Fibroblast of lung (primary cell): ENCODE results near the gene MBOAT2. TPM values are rescaled to one million over a fixed set of nuclear protein-coding genes. Genes with fewer than 3 reads are reported as not detected.
A peak's percentile ranks its signal among the peaks of the same experiment; 100 is the strongest.

Experiments
- DNase-seq, 2 donors: peaks; one replicate each; pipeline versions ENCODE4 v3.0.0 to v3.0.0-alpha.2; 2010; ENCODE audit warnings: low read depth in 2 of 2
- H2AFZ ChIP-seq: 2 replicates; pipeline ENCODE4 v1.5.1; 2012; ENCODE audit warnings: low read length, control low read depth, inconsistent platforms
- H3K27ac ChIP-seq: 2 replicates; pipeline ENCODE4 v1.5.1; 2011; ENCODE audit warnings: low read length, control low read depth; ENCODE audit not compliant: insufficient read depth
- H3K27me3 ChIP-seq: 2 replicates; pipeline ENCODE4 v1.5.1; 2011; ENCODE audit warnings: mild to moderate bottlenecking, low read length; ENCODE audit not compliant: control insufficient read depth, insufficient read depth
- H3K36me3 ChIP-seq: 2 replicates; pipeline ENCODE4 v1.5.1; 2011; ENCODE audit warnings: low read length; ENCODE audit not compliant: control insufficient read depth, insufficient read depth
- H3K4me1 ChIP-seq: 2 replicates; pipeline ENCODE4 v1.5.1; 2011; ENCODE audit warnings: low read length; ENCODE audit not compliant: control insufficient read depth, insufficient read depth; ENCODE audit errors: extremely low read depth
- H3K4me2 ChIP-seq: 2 replicates; pipeline ENCODE4 v1.5.1; 2011; ENCODE audit warnings: low read length, control low read depth; ENCODE audit not compliant: insufficient read depth; ENCODE audit errors: extremely low read depth
- H3K4me3 ChIP-seq, 4 experiments: fragments of 200-600 bp in 1 of 4; sonication (generic) in 1 of 4; replicated peaks in 1 of 4; 2 replicates each; pipeline ENCODE4 v1.5.1; 2011 to 2016; ENCODE audit warnings: low read length in 4 of 4, low read depth in 3 of 4, mild to moderate bottlenecking in 3 of 4, control low read depth in 2 of 4, inconsistent platforms in 1 of 4, mixed read lengths in 1 of 4; ENCODE audit not compliant: insufficient read depth in 1 of 4; ENCODE audit errors: control extremely low read depth in 1 of 4
- H3K79me2 ChIP-seq: 2 replicates; pipeline ENCODE4 v1.5.1; 2012; ENCODE audit warnings: mild to moderate bottlenecking, low read length, inconsistent platforms; ENCODE audit not compliant: control insufficient read depth, insufficient read depth
- H3K9ac ChIP-seq: 2 replicates; pipeline ENCODE4 v1.5.1; 2011; ENCODE audit warnings: mild to moderate bottlenecking, low read length, control low read depth; ENCODE audit not compliant: insufficient read depth
- H3K9me3 ChIP-seq: 2 replicates; pipeline ENCODE4 v1.5.1; 2012; ENCODE audit warnings: low read depth, low read length; ENCODE audit not compliant: control insufficient read depth, insufficient read depth
- H4K20me1 ChIP-seq: 2 replicates; pipeline ENCODE4 v1.5.1; 2011; ENCODE audit warnings: low read length; ENCODE audit not compliant: control insufficient read depth, insufficient read depth; ENCODE audit errors: extremely low read depth
- EZH2 ChIP-seq: IDR thresholded peaks from 2 replicates; pipeline ENCODE4 v1.5.1; 2012; ENCODE audit warnings: low read length, control low read depth, mild to moderate bottlenecking; ENCODE audit errors: missing control alignments
- polyA plus RNA-seq, 2 donors: library from polyadenylated mRNA; depleted of rRNA in 1 of 2; stranded (reverse) in 1 of 2; unstranded in 1 of 2; fragments of >200 nt; gene quantifications; 2 replicates each; pipeline ENCODE4 v1.2.1, GENCODE V29; 2011 to 2012; ENCODE audit warnings: missing spikeins in 1 of 2
- total RNA-seq: library from RNA; depleted of rRNA; stranded (reverse); fragments of >200 nt; gene quantifications from 2 replicates; pipeline ENCODE4 v1.2.1, GENCODE V29; 2014
- TF ChIP-seq, protein P1 (sequence below), 2 donors: IDR thresholded peaks in 1 of 2; conservative IDR thresholded peaks in 1 of 2; 1 replicate in 1 of 2; 2 replicates in 1 of 2; pipeline ENCODE4 v1.5.1; 2011 to 2012; ENCODE audit warnings: low read length in 2 of 2, control low read depth in 1 of 2, inconsistent platforms in 1 of 2, low read depth in 1 of 2, mild to moderate bottlenecking in 1 of 2

Gene MBOAT2
- total and polyA plus RNA-seq, 2 donors (not counting 1 experiment from before 2014, with no cell fraction given): 46.4 to 68.3 TPM

DNA sequence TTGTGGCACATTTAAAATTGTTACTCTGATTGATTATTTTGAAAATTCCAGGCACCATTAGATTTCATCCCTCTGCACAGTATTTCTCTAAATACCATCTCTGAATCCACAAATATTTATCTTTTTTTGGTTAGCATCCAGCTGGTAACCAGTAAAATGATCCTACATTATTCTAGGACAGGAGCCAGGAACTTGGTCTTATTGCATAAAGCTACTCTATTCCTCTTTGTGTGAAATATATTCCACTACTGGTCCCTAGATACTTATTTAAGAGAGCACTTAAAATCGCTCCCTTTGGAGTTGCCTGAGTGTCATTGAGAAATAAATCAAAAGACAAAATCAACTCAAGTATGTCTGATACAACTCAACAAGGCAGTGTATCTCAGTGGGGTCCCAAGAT is 7.4 kb upstream of the MBOAT2 start:
- H3K4me2 ChIP-seq: no peak overlapping the region
- H3K4me3 ChIP-seq: no peak overlapping the region
- H2AFZ ChIP-seq: no peak overlapping the region
- H4K20me1 ChIP-seq: no peaks in the 10 kb centered on the region
- no peak overlapping the region for H3K27ac ChIP-seq
- H3K9ac ChIP-seq: no peak overlapping the region
- no peaks in the 10 kb centered on the region for H3K27me3 ChIP-seq
- DNase-seq: peak; percentile 80 to 93
- TF ChIP-seq, protein P1, sequence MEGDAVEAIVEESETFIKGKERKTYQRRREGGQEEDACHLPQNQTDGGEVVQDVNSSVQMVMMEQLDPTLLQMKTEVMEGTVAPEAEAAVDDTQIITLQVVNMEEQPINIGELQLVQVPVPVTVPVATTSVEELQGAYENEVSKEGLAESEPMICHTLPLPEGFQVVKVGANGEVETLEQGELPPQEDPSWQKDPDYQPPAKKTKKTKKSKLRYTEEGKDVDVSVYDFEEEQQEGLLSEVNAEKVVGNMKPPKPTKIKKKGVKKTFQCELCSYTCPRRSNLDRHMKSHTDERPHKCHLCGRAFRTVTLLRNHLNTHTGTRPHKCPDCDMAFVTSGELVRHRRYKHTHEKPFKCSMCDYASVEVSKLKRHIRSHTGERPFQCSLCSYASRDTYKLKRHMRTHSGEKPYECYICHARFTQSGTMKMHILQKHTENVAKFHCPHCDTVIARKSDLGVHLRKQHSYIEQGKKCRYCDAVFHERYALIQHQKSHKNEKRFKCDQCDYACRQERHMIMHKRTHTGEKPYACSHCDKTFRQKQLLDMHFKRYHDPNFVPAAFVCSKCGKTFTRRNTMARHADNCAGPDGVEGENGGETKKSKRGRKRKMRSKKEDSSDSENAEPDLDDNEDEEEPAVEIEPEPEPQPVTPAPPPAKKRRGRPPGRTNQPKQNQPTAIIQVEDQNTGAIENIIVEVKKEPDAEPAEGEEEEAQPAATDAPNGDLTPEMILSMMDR (conservative IDR thresholded peaks at IDR 0.05 in 1 of 2, IDR thresholded peaks at IDR 0.05 in 1 of 2; ENCODE audit: low read depth in 1 of 2, low read length in 2 of 2): no peak
- no peak for TF ChIP-seq EZH2
- H3K4me1 ChIP-seq: no peaks in the 10 kb centered on the region
- no peaks in the 10 kb centered on the region for H3K36me3 ChIP-seq
- no peaks in the 10 kb centered on the region for H3K9me3 ChIP-seq
- H3K79me2 ChIP-seq: no peaks in the 10 kb centered on the region

DNA sequence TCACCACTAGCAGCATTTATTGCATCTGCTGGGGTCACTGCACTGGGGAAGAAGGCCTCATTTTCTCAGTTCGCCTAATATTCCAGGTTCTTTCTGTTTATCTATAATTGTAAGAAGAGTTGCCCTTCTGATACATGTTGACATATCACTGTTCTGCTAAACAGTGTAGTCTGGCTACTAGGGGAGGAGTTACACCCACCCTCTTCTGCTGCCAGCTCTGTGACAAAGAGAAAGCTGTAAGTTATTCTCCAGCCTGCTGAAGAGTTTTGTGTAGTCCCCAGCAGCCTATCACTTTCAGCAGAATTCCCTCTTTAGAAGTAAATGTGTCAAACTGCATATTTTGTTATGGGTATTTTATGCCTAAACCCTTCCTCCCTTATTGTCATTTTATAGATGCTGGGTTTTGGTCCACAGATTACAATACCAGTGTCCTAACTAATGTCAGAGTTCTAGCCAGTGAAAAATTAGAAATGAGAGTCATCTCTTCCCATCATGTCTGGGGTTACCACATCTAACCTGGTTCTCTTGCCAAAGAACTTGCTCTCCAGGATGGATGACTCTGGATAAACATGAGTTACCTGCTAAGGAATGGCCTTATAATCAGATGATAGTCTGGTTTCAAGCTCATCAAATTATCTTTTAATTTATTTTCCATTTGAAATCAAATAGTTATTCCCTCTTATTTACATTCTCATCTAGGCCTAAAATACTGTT is 5.6 kb upstream of the MBOAT2 start:
- H3K27me3 ChIP-seq: no peaks in the 10 kb centered on the region
- H3K9me3 ChIP-seq: no peaks in the 10 kb centered on the region
- H3K9ac ChIP-seq: no peak overlapping the region
- no peak for TF ChIP-seq EZH2
- TF ChIP-seq, protein P1 (conservative IDR thresholded peaks at IDR 0.05 in 1 of 2, IDR thresholded peaks at IDR 0.05 in 1 of 2; ENCODE audit: low read depth in 1 of 2, low read length in 2 of 2): no peak
- DNase-seq: peak in 1 of 2 donors; percentile 38
- H3K27ac ChIP-seq: no peak overlapping the region
- H3K36me3 ChIP-seq: no peaks in the 10 kb centered on the region
- H3K4me3 ChIP-seq: no peak overlapping the region
- no peak overlapping the region for H3K4me2 ChIP-seq
- H3K79me2 ChIP-seq: no peaks in the 10 kb centered on the region
- no peaks in the 10 kb centered on the region for H3K4me1 ChIP-seq
- H4K20me1 ChIP-seq: no peaks in the 10 kb centered on the region
- H2AFZ ChIP-seq: no peak overlapping the region

DNA sequence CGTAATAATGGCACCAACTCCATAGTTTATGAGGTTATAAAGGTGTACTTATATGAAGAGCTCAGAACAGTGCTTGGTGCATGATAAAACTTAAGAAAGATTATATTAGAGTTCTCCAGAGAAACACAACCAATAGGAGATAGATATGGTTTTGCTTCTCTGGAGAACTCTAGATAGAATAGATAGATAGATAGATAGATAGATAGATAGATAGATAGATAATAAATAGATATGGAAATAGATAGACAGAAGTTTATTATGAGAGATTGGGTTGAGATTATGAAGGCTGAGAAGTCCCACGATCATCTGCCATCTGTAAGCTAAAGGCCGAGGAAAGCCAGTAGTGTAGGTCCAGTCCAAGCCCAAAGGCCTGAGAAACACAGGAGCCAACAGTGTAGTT is 2.9 kb upstream of the MBOAT2 start:
- H3K27ac ChIP-seq: no peak overlapping the region
- DNase-seq: no peak
- no peak overlapping the region for H2AFZ ChIP-seq
- H3K9me3 ChIP-seq: no peaks in the 10 kb centered on the region
- no peaks in the 10 kb centered on the region for H3K36me3 ChIP-seq
- no peak for TF ChIP-seq EZH2
- TF ChIP-seq, protein P1 (conservative IDR thresholded peaks at IDR 0.05 in 1 of 2, IDR thresholded peaks at IDR 0.05 in 1 of 2; ENCODE audit: low read depth in 1 of 2, low read length in 2 of 2): no peak
- no peak overlapping the region for H3K9ac ChIP-seq
- no peak overlapping the region for H3K4me2 ChIP-seq
- peaks cover 16% of the 10 kb centered on the region for H3K79me2 ChIP-seq
- no peaks in the 10 kb centered on the region for H4K20me1 ChIP-seq
- H3K4me1 ChIP-seq: peaks cover 2% of the 10 kb centered on the region
- no peaks in the 10 kb centered on the region for H3K27me3 ChIP-seq
- H3K4me3 ChIP-seq: no peak overlapping the region
